NCI-H2029 treated with DMSO at 0.1 percent for 48 hours (cell line): ENCODE data around the gene SEMA4D.

Source experiments
- DNase-seq: peaks from one replicate; lab custom pipeline; 2025; lab: John Stamatoyannopoulos, UW

Gene SEMA4D, protein sequence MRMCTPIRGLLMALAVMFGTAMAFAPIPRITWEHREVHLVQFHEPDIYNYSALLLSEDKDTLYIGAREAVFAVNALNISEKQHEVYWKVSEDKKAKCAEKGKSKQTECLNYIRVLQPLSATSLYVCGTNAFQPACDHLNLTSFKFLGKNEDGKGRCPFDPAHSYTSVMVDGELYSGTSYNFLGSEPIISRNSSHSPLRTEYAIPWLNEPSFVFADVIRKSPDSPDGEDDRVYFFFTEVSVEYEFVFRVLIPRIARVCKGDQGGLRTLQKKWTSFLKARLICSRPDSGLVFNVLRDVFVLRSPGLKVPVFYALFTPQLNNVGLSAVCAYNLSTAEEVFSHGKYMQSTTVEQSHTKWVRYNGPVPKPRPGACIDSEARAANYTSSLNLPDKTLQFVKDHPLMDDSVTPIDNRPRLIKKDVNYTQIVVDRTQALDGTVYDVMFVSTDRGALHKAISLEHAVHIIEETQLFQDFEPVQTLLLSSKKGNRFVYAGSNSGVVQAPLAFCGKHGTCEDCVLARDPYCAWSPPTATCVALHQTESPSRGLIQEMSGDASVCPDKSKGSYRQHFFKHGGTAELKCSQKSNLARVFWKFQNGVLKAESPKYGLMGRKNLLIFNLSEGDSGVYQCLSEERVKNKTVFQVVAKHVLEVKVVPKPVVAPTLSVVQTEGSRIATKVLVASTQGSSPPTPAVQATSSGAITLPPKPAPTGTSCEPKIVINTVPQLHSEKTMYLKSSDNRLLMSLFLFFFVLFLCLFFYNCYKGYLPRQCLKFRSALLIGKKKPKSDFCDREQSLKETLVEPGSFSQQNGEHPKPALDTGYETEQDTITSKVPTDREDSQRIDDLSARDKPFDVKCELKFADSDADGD

DNA sequence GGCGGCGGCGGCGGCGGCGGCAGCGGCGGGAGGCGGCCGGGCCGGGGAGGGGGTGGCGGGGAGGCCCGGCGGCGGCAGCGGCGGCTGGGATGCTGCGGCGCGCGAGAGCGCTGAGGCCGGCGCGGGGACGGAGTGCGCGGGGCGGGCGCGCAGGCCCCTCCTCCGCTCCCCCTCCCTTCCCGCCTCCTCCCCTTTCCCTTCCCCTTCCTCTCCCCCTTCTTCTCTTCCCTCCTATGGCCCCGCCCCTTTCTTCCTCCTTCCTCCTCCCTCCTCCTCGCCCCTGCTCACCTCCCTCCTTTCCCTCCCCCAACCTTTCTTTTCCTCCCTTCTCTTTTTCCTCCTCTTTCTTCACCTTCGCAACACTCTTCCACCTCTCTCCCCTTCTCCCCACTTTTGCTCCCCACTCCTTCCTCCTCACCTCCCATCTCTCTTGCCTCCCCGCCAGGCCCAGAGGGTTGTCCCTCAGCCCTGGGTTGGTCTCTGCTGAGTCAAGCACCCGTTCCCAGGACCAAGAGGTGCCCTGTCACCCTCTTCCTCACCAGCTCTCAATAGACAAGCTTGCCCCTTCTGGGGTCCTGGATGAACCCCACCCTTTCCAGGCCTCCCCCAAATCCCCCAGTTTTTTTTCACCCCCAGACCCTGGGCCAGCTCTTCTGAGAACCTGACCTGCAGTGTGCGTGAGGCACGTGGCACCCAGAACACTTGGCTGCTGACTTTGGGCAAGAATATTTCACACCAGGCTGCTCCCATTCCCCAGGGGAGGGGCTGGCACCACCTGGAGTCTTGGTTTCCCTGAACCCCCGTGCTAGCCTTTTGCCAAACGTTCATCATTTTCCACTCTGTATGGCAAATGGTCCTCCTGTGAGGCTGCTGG, at the start of gene SEMA4D:
Gene SEMA4D (minus strand): TSS at position 136 of the 874 bp plus-strand sequence. CDS start 92,657 bp downstream, outside the sequence.
- peak; percentile 52 for DNase-seq

DNA sequence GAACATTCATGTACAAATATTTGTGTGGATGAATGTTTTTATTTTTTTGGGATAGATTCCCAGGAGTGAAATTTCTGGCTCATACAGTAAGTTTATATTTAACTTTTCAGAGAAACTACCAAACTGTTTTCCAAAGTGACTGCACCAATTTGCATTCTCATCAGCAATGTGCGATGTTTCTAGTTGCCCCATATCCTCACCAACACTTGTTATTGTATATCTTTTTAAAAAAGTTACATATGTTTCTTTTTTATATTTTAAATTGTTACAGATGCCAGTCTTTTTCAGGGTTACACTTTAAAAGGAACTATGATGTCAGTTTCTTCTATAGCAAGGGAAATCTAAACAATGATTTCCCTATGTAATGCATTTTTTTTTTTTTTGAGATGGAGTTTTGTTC, 49.1 kb upstream of the SEMA4D start:
- DNase-seq = no peak

DNA sequence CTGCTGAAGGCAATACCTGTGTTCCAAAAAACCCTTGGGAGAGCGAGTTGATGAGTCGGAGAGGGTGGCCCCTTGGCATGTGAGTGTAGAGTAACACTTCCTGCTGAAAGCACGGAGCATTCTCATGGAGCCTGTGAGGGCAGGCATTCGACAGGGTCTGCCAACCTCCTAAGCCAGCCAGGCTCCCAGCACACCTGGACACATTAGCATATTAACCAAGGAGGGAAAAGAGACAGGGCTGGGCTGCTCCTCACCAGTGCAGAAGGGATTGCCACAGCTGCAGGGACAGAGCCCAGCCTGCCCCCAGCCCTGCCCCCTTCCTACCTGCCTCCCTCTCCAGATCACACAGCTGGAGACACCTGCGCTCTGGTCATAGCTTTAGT, 46.4 kb upstream of the SEMA4D start:
- DNase-seq = peak; percentile 74

DNA sequence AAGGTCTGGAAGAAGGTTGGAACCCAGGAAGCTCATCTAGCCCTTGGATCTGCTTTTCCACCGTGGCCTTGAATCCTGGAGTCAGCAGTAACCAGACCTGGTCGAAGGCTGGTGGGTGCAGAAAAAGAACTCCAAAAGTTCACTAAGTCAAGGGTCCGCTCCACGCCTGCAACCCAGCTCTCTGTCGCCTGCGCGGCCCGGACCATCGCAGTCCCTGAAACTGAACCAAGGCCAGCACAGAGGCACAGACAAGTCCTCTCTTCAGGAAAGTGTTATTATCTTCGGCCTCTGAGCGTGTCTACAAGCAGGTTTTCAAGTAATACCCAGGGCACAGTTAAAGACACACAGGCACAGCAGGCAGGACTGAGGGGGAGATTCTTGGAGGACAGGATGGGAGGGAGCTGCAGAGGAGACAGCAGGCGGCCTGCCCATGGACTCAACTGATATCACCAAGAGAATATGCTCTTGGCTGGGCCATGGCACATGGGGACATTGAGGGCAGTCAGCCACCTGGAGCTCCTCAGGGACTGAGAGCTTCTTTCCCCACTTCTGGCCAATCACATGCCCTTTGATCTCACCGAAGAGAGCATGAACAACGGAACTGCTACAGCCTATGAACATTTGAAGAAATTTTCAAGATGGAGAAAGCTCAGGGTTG, 45.8 kb upstream of the SEMA4D start:
- no peak for DNase-seq

DNA sequence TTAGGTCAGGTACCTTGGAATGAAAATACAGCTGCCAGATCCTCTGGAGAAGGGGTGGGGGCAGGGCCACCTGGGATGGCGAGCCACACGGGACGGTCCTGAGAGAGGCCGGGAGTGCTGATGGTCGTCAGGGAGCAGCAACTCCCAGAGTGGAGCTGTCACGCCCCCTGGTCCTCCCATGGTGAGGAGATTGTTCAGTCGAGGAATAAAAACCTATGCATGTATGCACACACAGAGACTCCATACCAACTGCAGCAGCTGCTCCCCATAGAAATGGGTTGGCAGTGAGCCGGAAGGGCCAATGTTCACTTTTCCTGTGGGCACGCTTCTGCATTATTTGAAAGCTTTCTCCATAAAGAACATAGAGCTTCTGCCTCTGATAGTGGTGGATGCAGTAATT, 45.2 kb upstream of the SEMA4D start:
- no peak for DNase-seq

DNA sequence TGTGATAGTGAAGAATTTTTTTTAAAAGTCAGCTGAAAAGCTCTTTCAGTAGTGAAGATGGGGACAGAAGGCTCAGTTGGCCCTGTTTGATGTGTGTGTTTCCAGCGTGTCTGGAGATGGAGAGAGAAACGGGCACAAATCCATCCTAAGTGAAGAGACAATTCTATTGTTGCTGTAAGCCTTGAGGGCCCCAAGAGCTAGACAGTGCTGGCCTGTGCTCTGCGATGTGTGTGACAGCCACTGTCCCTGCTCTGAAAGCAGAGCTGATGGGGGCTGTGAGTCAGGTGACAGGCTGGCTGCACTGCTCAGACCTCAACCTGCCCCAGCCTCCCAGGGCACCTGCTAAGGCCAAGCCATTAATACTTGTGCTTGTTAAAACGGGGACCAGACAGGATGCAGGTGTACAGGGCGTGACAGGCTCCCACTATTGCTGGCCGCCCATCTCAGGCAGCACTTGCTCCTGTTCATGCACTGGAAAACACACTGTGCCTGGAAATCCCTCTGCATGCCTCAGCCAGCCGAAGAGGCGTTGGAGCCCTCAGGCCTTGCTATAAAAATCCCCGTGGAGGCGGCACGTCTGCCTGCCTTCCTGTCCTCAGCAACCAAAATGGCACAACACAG, 44.6 kb upstream of the SEMA4D start:
- DNase-seq = no peak

DNA sequence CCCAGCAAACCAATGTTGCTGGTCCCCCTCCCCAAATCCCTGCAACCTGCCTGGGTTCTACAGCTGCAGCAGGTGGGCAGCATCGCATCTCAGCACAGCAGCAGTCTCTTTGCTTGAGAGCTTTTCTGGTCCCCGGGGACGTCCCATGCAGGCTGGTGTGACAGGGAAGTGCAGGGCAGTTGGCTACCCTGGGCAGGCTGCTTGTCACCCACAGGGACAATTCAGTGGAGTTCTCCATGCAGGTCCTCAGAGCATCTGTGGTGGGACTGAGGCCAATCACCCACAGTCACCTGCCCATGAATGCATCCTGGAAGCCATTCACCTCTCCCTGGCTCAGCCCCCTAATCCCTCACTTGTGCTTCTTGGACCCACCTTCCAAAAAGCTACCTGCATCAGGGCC, 43.9 kb upstream of the SEMA4D start:
- DNase-seq = no peak

DNA sequence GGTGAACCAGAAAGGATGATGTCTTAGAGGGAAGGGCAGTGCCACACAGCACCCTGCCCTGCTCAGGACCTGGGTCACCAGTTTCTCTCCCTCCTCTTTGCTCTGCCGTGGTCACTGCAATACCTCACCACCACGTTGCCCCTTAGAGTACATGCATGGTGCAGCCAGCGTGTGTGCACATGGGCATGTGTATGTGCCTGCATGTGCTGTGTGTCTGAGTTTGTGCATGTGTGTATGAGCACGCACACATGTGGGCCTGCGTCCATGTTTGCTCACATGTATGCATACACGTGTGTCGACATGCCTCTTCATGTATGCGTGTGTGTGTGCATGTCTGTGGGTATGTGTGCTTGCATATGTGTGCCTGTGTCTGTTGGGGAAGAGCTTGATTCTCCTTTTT, 41.5 kb upstream of the SEMA4D start:
- no peak for DNase-seq

DNA sequence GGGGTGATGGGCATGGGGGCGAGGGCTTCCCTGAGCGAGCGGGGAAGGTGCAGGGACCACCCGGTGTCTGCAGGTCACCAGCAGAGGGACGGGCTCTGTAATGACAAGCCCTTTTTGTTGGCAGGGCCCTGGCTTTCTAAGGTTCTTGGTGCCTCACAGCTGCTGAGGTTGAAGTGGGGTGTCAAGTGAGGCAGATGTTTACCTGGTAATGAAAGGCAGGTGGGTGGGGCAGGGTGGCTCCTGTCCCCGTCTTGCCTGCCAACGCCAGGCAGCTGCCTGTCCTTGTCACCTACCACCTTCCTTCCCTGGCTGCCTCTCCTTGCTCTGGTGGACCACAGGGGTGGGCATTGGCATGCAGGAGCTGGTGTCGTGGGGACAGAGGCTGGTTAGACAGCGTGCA, 41.0 kb upstream of the SEMA4D start:
- peak; percentile 90 for DNase-seq

DNA sequence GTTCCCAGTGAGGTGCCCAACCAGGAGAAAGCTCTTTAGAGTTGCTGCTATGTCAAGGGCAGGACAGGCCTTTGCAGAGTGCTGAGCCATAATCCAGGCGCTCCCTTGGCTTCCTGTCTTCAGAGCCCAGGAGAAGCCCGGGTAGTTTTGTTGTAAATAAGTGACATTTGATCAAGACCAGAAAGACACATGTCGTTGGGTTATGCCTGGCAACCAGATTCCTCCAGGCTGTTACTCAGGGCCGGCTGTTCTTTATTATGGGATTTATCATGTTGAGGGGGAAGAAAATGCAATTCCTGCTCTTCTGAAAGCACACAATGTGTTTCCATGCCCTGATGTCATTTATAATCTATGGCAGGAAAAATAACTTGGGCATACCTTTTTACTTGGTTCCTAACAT, 39.3 kb upstream of the SEMA4D start:
- no peak for DNase-seq

DNA sequence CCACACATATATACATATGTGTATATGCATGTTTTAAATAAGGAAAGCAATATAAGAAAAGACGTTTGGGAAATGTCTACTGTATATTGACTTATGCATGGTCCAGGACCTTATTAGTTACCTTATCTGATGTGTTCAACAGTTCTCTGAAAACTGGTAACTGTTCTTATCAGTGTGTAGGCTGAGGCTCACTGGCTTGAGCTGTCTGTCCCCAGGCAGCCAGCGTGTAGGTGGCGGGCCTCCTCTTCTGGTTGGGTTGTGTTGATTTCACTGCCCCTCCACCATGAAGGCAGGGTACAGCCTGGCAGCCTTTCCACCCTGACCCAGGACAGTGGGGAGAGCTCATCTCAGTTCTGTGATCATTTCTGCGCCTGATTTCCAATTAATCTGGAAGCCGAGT, 38.7 kb upstream of the SEMA4D start:
- DNase-seq = no peak

DNA sequence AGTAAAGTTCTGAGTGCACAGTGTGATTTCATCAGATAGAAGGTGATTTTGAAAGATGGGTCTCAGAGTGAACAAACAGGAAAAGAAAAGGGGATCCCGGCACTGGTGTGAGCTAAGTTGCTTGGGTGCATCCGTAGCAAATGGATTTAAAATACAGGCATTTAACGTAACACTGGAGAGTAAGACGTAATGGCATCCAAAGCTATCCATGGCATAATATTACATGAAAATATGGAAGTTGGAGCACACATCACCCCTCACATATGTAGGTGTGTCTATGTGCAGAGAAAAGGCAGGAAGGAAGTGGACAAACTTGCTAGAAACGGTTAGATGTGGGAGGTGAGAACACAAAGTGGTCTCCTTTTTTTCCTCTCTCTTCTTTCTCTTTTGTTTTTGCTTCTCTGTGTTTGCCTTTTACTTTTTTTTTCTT, 38.2 kb upstream of the SEMA4D start:
- DNase-seq = no peak

DNA sequence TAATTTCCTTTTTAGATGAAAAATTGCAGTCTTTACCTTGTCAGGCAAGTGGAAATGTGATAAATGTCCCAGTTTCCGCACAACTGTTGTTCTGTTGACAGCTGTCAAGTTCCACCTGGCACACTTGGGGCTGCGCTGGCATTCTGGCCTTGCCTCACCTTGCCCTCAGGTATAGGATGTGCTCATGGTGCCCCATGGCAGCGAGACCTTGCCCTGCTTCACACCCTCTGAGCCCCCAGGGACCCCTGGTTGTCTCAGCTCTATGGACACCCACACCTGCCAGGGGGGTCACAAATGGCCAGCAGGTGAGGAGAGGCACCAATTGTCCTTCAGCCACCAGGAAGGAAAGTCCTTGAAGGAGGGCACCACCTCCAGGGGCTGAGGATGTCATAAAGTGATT, 37.5 kb upstream of the SEMA4D start:
- DNase-seq = no peak

DNA sequence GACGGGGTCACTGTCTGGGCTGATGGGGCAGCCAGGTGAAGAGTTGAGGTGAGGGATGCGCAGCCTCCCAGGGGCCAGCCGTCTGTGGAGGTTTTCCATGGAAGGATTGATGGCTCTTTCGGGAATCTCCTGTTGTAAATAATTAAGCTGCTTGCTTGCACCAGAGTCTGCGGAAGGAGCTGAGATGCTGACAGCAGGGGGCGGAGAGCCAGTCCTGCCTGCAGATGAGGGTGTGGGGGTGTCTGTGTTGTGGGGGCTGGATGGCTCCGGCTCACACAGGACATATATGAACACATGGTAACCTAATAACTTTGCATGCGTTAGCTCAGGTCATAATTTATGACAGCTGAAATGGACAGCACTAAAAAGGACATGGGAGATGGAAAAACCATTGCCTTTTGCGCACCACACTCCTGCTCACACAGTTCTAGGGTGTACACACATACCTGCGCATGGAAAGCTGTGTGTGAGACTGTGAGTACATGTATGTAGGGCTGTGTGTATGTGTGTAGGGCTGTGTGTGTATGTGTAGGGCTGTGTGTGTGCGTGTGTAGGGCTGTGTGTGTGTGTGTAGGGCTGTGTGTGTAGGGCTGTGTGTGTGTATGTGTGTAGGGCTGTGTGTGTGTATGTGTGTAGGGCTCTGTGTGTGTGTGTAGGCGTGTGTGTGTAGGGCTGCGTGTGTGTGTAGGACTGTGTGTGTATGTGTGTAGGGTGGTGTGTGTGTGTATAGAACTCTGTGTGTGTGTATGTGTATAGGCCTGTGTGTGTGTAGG, 36.8 kb upstream of the SEMA4D start:
- no peak for DNase-seq

DNA sequence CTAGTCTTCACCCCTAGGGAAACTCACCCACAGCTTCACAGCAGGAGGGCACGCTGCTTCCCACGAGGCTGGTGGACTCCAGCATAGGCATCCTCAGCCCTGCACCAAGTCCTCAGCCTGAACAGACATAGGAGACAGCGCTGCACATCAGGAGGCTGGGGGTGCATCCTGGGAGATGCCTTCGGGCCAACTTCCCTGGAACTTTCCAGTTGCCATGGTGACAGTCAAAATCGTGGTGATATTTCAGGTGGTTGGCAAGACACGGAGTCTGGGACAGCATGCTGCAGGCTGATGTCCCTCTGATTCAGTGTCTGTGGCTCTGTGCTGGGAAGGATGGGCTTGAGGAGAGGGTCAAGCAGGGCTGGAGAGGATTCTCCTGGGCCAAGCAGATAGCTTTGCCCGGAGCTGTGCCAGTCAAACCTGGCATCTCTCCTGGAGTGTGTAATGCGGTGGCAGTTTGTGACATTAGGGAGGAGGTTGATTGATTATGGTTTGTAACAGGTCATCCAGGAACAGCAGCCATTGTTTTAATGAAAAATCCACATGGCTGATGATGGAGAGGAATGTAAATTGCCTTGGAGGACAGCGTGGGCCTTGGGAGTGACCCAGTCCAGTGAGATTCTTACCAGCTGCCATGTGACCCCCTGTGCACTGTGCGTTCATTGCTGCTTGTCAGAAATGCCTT, 35.6 kb upstream of the SEMA4D start:
- DNase-seq = no peak

DNA sequence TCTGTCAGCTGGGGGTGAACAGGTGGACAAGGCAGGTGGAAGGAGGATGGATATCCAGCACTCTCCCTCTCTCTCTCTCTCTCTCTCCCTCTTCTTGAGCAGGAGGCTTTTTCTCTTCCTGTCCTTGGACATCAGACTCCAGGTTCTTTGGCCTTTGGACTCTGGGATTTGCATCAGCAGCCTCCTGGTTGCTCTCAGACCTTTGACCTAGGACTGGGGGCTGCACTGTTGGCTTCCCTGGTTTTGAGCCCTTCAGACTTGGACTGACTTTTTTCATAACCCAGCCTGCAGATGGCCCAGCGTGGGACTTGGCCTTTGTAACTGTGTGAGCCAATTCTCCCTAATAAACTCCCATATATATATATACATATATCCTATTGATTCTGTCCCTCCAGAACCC, 35.0 kb upstream of the SEMA4D start:
- DNase-seq = no peak

DNA sequence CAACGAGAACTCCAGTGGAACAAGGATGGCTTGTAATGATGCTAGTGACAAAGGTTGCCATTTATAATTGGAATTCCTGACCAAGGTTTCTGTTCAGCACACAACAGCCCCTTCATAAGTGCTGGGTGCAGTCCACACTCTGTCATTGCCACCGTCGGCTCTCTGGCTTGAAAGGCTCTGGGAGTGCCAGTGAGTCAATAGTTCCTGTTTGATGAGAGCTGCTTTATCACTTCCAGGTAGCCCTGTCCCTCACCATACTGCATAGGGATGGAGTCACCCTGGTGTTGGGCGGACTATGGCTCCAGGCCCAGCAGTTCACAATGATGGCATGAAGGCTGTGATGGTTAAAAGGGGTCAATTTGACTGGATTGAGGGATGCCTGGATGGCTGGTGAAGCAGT, 34.6 kb upstream of the SEMA4D start:
- no peak for DNase-seq

DNA sequence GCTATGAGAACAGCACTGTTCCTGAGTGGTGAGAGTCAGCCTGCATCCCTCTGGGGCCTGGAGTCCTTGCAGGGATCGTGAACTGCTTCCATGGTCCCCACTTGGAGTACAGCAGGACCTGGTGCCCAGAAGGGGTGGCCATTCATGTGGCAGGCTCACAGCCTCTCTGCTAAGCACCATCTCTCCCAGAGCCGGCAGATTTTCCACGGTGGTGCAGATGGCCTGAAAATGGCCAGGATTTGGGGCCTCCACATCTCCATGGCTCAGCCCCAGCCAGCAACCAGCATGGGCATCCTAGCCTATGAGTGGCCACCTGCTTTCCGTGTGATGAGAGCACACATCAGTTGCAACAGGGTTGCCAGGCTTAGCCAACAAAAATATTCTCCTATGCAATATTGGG, 33.9 kb upstream of the SEMA4D start:
- DNase-seq = no peak

DNA sequence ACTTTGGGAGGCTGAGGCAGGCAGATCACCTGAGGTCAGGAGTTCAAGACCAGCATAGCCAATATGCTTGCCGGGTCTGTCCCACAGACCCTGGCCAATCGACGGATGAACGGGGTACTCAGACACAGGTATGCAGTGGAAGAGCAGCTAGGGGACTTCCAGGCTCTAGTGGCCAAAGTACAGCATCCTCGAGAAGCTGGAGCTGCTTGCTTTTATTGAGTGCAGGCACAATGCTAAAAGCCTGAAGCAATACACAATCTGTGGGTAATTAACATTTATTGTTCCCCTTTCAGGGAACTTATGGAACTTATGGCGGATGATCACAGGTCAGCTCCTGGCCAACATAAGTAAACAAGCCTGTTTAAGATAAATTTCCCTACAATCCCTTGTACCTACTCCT, 32.8 kb upstream of the SEMA4D start:
- DNase-seq = no peak
